ENCODE measurements around the gene CMTM5.

CMTM5 gene, protein sequence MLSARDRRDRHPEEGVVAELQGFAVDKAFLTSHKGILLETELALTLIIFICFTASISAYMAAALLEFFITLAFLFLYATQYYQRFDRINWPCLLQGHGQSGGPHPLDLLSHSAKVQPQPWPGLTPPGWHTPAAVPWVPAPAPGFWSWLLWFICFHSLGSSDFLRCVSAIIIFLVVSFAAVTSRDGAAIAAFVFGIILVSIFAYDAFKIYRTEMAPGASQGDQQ

GRCh38 chr14:23376482-23377197 lies at the start of gene CMTM5:
CMTM5 (plus strand) TSS chr14:23377046; CDS start chr14:23377252, 206 bp downstream.
- no peak for TF ChIP-seq ZFX (IDR thresholded peaks at IDR 0.05)
- TF ChIP-seq, protein P1, sequence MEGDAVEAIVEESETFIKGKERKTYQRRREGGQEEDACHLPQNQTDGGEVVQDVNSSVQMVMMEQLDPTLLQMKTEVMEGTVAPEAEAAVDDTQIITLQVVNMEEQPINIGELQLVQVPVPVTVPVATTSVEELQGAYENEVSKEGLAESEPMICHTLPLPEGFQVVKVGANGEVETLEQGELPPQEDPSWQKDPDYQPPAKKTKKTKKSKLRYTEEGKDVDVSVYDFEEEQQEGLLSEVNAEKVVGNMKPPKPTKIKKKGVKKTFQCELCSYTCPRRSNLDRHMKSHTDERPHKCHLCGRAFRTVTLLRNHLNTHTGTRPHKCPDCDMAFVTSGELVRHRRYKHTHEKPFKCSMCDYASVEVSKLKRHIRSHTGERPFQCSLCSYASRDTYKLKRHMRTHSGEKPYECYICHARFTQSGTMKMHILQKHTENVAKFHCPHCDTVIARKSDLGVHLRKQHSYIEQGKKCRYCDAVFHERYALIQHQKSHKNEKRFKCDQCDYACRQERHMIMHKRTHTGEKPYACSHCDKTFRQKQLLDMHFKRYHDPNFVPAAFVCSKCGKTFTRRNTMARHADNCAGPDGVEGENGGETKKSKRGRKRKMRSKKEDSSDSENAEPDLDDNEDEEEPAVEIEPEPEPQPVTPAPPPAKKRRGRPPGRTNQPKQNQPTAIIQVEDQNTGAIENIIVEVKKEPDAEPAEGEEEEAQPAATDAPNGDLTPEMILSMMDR (conservative IDR thresholded peaks at IDR 0.05), result no peak
- no peak within 1 kb of the TSS for H3K27ac ChIP-seq

DNA sequence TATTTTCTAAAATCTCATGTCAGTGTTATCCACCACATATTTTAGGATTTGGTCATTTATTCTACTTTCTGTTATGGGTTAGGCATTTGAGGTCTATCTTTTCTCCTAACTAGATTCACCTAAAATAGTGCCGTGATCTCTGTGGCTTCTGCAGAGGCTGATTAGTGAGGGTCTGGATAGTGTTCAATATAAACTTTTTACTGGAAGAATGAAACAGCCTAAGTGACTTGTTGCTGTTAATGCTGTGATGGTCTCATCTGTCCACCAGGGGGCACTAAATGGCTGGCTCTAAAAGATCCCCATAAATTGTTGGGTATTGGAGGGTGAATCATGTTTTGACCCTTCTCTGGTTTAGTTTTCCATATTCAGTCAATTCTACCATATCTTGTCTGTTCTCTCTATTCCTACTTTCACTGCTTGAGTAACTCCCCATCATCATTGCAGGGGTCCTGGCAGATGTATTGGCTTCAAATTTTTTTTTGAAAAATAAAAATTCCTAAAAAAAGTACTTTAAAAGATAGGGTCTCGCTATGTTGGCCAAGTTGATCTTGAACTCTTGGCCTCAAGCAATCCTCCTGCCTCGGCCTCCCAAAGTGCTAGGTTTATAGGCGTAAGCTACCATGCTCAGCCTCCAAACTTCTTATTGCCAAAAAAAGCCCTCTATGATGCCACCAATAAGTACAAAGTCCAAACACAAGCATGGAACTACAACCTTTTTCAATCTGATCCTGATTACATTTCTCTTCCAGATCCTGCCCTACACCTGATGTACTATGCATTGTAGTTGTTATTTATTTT lies 48.7 kb upstream of the CMTM5 start:
- H3K27ac ChIP-seq, result no peak overlapping the region
- no peak for TF ChIP-seq ZFX (IDR thresholded peaks at IDR 0.05)
- TF ChIP-seq, protein P1 (conservative IDR thresholded peaks at IDR 0.05), result peak; percentile 87

DNA sequence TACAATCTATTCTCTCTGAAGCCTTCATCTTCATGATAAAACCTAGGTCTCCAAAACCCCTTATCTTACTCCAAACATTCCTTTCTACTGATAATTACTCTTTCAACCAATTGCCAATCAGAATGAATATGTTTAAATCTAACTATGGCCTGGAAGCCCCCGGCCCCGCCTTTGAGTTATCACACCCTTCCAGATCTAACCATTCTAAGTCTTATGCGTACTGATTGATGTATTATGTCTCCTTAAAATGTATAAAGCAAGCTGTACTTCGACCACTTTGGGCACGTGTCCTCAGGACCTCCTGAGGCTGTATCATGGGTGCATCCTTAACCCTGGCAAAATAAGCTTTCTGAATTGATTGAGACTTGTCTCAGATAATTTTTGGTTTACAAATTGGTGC lies 41.2 kb upstream of the CMTM5 start:
- no peak overlapping the region for H3K27ac ChIP-seq
- TF ChIP-seq, protein P1 (conservative IDR thresholded peaks at IDR 0.05), result no peak
- no peak for TF ChIP-seq ZFX (IDR thresholded peaks at IDR 0.05)

- no peak overlapping the region for H3K27ac ChIP-seq
- no peak for TF ChIP-seq ZFX (IDR thresholded peaks at IDR 0.05)
- TF ChIP-seq, protein P1 (conservative IDR thresholded peaks at IDR 0.05), result no peak
Observed at GRCh38 chr14:23339506-23340268, 37.2 kb upstream of the CMTM5 start.

DNA sequence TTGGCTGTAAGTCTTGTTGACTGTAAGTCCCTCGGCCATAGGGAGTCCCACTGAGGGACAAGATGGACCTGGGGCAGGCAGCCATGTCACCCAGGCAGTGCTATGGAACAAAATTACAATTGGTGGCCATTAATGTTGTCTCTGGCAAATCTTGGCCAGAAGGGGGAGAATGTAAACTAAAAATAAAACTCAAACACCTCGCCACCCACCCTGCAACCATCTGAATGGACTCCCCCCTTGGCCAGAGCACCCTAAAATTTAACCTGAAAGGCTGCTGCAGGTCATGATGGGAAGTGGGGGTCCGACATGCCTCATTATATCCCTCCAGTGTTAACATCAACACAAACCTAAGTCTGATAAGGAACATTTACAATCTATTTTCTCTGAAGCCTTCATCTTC lies 32.4 kb upstream of the CMTM5 start:
- H3K27ac ChIP-seq, result no peak overlapping the region
- TF ChIP-seq ZFX (IDR thresholded peaks at IDR 0.05), result no peak
- TF ChIP-seq, protein P1 (conservative IDR thresholded peaks at IDR 0.05), result peak; percentile 9; the same call in 1 of the 2 replicates

DNA sequence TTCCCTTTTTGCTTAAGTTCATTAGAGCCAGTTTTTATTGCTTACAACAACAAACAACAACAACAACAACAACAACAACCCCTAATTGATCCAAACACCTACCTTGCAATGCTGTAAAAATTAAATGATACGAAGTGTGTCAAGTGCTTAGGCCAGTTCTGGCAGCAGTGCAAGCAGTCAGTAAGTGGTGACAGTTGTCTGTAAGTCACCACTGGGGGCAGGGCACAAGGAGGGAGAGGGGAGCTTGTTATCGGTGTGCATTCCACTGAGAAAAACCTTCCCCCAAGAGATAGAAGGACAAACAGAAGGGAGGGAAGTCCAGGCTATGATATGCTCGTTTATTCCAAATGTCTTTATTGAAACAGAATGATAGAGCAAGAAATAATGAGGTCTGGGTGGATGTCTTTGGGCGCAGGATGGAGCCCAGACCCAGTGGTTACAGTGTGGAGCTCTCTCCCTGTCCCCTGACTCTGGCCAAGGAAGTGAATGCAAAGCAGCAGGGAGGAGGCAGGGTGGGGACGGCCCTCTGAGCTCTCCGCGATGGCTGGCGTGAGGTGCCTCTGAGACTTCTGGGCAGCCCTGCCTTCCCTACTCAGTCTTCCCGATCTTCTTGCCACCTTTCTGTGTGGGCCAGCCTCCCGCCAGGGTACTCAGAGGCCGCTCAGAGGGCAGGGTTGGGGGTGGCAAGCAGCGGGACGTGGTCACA lies 30.7 kb upstream of the CMTM5 start:
- TF ChIP-seq ZFX (IDR thresholded peaks at IDR 0.05), result no peak
- TF ChIP-seq, protein P1 (conservative IDR thresholded peaks at IDR 0.05), result no peak; the same call in 1 of the 2 replicates
- no peak overlapping the region for H3K27ac ChIP-seq
